ENCODE data around the gene CDYL2.

DNA sequence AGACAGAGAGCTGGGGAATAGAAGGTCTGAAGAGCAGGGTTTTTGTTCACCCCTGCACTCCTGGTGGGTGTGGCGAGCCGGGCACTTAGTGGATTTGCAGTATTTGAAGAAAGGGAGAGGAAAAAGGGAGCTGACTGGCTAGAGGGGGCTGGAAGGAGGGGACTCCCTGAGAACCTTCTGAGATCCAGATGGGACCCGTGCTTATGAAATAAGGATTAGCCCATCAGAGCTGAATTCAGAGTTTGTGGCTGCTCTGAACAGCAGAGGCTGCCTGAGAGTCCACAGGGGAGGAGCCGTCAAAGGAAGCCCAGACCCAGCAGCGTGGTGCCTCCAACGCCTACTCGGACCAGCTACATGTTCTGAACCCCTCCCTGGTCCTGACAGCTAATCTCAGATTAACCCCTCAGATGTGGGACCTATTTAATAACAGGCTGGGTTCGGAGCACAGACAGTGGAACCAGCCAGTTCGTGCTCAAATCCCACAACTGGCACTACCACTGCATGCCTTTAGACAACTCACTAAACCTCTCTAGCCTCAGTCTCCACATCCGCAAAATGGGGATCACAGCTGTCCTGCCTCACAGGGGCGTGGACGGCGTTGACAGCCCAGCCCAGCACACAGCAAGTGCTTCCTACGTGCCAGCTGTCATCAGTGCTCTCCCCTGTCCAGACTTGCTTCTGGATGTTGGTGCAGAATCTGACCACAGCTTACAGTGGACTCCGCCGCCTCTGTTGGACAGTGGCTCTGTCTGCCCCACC is 193.0 kb downstream of the CDYL2 start:
- TF ChIP-seq, protein P1, sequence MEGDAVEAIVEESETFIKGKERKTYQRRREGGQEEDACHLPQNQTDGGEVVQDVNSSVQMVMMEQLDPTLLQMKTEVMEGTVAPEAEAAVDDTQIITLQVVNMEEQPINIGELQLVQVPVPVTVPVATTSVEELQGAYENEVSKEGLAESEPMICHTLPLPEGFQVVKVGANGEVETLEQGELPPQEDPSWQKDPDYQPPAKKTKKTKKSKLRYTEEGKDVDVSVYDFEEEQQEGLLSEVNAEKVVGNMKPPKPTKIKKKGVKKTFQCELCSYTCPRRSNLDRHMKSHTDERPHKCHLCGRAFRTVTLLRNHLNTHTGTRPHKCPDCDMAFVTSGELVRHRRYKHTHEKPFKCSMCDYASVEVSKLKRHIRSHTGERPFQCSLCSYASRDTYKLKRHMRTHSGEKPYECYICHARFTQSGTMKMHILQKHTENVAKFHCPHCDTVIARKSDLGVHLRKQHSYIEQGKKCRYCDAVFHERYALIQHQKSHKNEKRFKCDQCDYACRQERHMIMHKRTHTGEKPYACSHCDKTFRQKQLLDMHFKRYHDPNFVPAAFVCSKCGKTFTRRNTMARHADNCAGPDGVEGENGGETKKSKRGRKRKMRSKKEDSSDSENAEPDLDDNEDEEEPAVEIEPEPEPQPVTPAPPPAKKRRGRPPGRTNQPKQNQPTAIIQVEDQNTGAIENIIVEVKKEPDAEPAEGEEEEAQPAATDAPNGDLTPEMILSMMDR (IDR thresholded peaks at IDR 0.05), result no peak
- TF ChIP-seq CREM (CRISPR knock-in tag; IDR thresholded peaks at IDR 0.05), result no peak
- TF ChIP-seq TP53 (CRISPR knock-in tag; IDR thresholded peaks at IDR 0.05), result no peak
- TF ChIP-seq MXD4 (CRISPR knock-in tag; IDR thresholded peaks at IDR 0.05; ENCODE audit: borderline replicate concordance), result no peak
